Hepatocyte (in vitro differentiated cells): Measurements from ENCODE around the gene PKNOX2. TPM values are rescaled to one million over a fixed set of nuclear protein-coding genes. Genes with fewer than 3 reads are reported as not detected.

Source experiments
- DNase-seq: peaks from one replicate; pipeline ENCODE4 v3.0.0-alpha.2; 2016; ENCODE audit warnings: low spot score
- H2AFZ ChIP-seq: fragments of 200-600 bp; sonication (generic); 2 replicates; pipeline ENCODE4 v1.6.0; 2016; ENCODE audit warnings: antibody characterized with exemption, mild to moderate bottlenecking
- H3K27ac ChIP-seq: fragments of 200-600 bp; sonication (generic); 2 replicates; pipeline ENCODE4 v1.5.1; 2016; ENCODE audit warnings: mild to moderate bottlenecking
- H3K27me3 ChIP-seq: fragments of 200-600 bp; sonication (generic); 2 replicates; pipeline ENCODE4 v1.6.1; 2016
- H3K36me3 ChIP-seq: fragments of 200-600 bp; sonication (generic); replicated peaks from 2 replicates; pipeline ENCODE4 v1.5.1; 2016; ENCODE audit warnings: low read depth; ENCODE audit not compliant: insufficient read depth
- H3K4me1 ChIP-seq: fragments of 200-600 bp; sonication (generic); 2 replicates; pipeline ENCODE4 v1.5.1; 2016; ENCODE audit warnings: mild to moderate bottlenecking, moderate library complexity; ENCODE audit not compliant: insufficient read depth
- H3K4me2 ChIP-seq: fragments of 200-600 bp; sonication (generic); 2 replicates; pipeline ENCODE4 v1.6.0; 2016
- H3K4me3 ChIP-seq: fragments of 200-600 bp; sonication (generic); 2 replicates; pipeline ENCODE4 v1.5.1; 2016; ENCODE audit warnings: mild to moderate bottlenecking
- H3K79me2 ChIP-seq: fragments of 200-600 bp; sonication (generic); 2 replicates; pipeline ENCODE4 v1.6.0; 2017; ENCODE audit warnings: mild to moderate bottlenecking
- H3K9me2 ChIP-seq: fragments of 200-600 bp; sonication (generic); replicated peaks from 2 replicates; pipeline ENCODE4 v1.6.0; 2017; ENCODE audit warnings: mild to moderate bottlenecking; ENCODE audit not compliant: insufficient read depth
- H3K9me3 ChIP-seq: fragments of 200-600 bp; sonication (generic); 2 replicates; pipeline ENCODE4 v1.5.1; 2016; ENCODE audit warnings: low read depth, mild to moderate bottlenecking
- H4K20me1 ChIP-seq: fragments of 200-600 bp; sonication (generic); 2 replicates; pipeline ENCODE4 v1.6.0; 2016; ENCODE audit warnings: mild to moderate bottlenecking; ENCODE audit not compliant: insufficient read depth, poor library complexity, severe bottlenecking
- EZH2 ChIP-seq: fragments of 200-600 bp; sonication (generic); IDR thresholded peaks from 2 replicates; pipeline ENCODE4 v1.6.1; 2016; ENCODE audit warnings: antibody characterized with exemption, mild to moderate bottlenecking, borderline replicate concordance
- EZH2phosphoT487 ChIP-seq: fragments of 200-600 bp; sonication (generic); IDR thresholded peaks from one replicate; pipeline ENCODE4 v1.6.1; 2018; ENCODE audit warnings: antibody characterized with exemption, mild to moderate bottlenecking, low read depth, moderate library complexity; ENCODE audit not compliant: unreplicated experiment, severe bottlenecking
- WGBS: methylation state at CpG from one replicate; pipeline ENCODE4 v1.1.6; 2016; ENCODE audit warnings: low lambda C conversion rate; ENCODE audit errors: missing lambda C conversion rate; 5-methylcytosine and 5-hydroxymethylcytosine counted together
- polyA plus RNA-seq: library from polyadenylated mRNA; unstranded; fragments of >200 nt; fragmentation: Nextera tagmentation; extraction: Ambion mirVana; gene quantifications from 2 replicates; pipeline ENCODE4 v1.2.1, GENCODE V29; 2016
- total RNA-seq: library from RNA; depleted of rRNA; stranded (reverse); fragments of >200 nt; gene quantifications from 2 replicates; pipeline ENCODE4 v1.2.3, GENCODE V29; 2014
- TF ChIP-seq, protein P1 (sequence below): fragments of 200-600 bp; sonication (generic); IDR thresholded peaks from 2 replicates; pipeline ENCODE4 v1.5.1; 2016; ENCODE audit warnings: antibody characterized with exemption, mild to moderate bottlenecking; ENCODE audit not compliant: poor library complexity

The PKNOX2 gene
- total and polyA plus RNA-seq, 2 experiments from 2014 or later: 3.0 to 3.1 TPM

DNA sequence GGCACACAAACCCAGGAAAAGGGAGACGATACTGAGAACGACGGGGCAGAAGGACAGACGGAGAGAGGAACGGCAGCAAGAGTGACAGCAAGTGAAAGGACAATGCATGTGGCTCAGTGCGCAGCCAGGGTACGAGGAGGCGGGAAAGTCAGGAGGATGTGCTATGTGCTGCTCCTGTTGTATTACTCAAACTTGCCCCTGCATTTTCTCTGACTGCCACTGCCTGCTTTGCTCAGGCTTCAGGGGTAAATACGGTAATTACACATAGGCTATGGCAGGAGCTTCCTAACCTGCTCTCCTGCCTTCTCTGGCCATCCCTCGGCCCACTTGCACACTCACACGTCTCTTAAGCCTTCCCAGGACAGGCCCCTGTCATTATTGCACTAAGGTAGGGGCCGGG lies 236.7 kb downstream of the PKNOX2 start:
- Histone ChIP-seq H3K9me2 (no peaks in the 10 kb centered on the region), H3K79me2 (no peaks in the 10 kb centered on the region), H3K9me3 (no peaks in the 10 kb centered on the region), H3K4me1 (peaks cover 15% of the 10 kb centered on the region), H3K27ac (peak overlapping the region; percentile 77), H3K36me3 (no peaks in the 10 kb centered on the region), H3K27me3 (no peaks in the 10 kb centered on the region), H4K20me1 (no peaks in the 10 kb centered on the region), H3K4me2 (no peak overlapping the region), H3K4me3 (no peak overlapping the region), H2AFZ (no peak overlapping the region)
- DNase-seq: no peak
- WGBS: 79% methylated on average over 12 of the region's 12 CpGs
- TF ChIP-seq EZH2phosphoT487 (no peak), EZH2 (no peak)

- H3K9me3 ChIP-seq: no peaks in the 10 kb centered on the region
- H3K4me3 ChIP-seq: no peak overlapping the region
- peak overlapping the region; percentile 77 for H3K27ac ChIP-seq
- no peak overlapping the region for H3K4me2 ChIP-seq
- H3K4me1 ChIP-seq: peaks cover 15% of the 10 kb centered on the region
- DNase-seq: peak; percentile 73
- 66% methylated on average over 11 of the region's 11 CpGs for WGBS
- no peaks in the 10 kb centered on the region for H3K36me3 ChIP-seq
- no peaks in the 10 kb centered on the region for H3K27me3 ChIP-seq
- H3K79me2 ChIP-seq: no peaks in the 10 kb centered on the region
- TF ChIP-seq EZH2phosphoT487 (no peak), EZH2 (no peak)
- TF ChIP-seq, protein P1, sequence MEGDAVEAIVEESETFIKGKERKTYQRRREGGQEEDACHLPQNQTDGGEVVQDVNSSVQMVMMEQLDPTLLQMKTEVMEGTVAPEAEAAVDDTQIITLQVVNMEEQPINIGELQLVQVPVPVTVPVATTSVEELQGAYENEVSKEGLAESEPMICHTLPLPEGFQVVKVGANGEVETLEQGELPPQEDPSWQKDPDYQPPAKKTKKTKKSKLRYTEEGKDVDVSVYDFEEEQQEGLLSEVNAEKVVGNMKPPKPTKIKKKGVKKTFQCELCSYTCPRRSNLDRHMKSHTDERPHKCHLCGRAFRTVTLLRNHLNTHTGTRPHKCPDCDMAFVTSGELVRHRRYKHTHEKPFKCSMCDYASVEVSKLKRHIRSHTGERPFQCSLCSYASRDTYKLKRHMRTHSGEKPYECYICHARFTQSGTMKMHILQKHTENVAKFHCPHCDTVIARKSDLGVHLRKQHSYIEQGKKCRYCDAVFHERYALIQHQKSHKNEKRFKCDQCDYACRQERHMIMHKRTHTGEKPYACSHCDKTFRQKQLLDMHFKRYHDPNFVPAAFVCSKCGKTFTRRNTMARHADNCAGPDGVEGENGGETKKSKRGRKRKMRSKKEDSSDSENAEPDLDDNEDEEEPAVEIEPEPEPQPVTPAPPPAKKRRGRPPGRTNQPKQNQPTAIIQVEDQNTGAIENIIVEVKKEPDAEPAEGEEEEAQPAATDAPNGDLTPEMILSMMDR: no peak
- no peaks in the 10 kb centered on the region for H3K9me2 ChIP-seq
- no peaks in the 10 kb centered on the region for H4K20me1 ChIP-seq
- no peak overlapping the region for H2AFZ ChIP-seq
Observed at GRCh38 chr11:125401746-125402145, 237.2 kb downstream of the PKNOX2 start.

GRCh38 chr11:125402435-125402834 lies 237.9 kb downstream of the PKNOX2 start:
- Histone ChIP-seq H3K9me2 (no peaks in the 10 kb centered on the region), H2AFZ (no peak overlapping the region), H4K20me1 (no peaks in the 10 kb centered on the region), H3K27me3 (no peaks in the 10 kb centered on the region), H3K79me2 (no peaks in the 10 kb centered on the region), H3K4me3 (no peak overlapping the region), H3K9me3 (no peaks in the 10 kb centered on the region), H3K4me2 (no peak overlapping the region), H3K27ac (peak overlapping the region; percentile 46), H3K36me3 (no peaks in the 10 kb centered on the region), H3K4me1 (peaks cover 15% of the 10 kb centered on the region)
- TF ChIP-seq EZH2 (no peak), EZH2phosphoT487 (no peak)
- TF ChIP-seq, protein P1: no peak
- WGBS: 50% methylated on average over 2 of the region's 2 CpGs
- DNase-seq: peak; percentile 40

DNA sequence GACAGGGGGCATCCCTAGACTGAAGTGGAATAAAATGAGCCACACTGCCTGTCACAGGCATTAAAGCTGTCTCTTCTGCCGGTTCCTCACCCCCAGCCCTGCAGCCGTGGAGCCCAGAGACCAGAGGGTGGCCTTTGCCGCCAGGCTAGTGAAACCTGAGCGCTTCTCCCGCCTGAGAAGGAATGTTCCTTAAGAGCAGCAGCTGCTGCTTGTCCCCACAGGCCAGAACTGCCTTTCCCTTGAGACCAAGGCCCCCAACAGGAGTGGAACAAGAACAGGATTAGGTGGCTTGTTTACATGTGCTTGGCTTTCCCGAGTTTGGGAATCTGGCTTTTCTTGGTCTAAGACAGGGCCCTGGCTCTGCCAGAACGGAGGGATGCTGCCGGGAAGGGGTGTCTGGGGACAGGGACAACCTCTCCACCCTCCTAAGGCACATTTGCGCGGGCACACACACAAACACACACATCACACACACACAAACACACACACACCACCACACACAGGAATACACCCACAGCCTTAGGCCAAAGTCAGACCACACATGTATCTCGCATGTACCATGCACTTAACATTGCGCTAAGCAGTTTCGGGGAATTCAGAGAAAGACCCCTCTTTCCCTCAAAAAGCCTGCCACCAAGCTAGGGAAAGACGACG lies 239.7 kb downstream of the PKNOX2 start:
- Histone ChIP-seq H3K27me3 (no peaks in the 10 kb centered on the region), H2AFZ (no peak overlapping the region), H3K79me2 (no peaks in the 10 kb centered on the region), H4K20me1 (no peaks in the 10 kb centered on the region), H3K9me3 (no peaks in the 10 kb centered on the region), H3K36me3 (no peaks in the 10 kb centered on the region), H3K4me2 (peak overlapping the region; percentile 71), H3K9me2 (no peaks in the 10 kb centered on the region), H3K27ac (peak overlapping the region; percentile 47), H3K4me1 (peaks cover 15% of the 10 kb centered on the region), H3K4me3 (no peak overlapping the region)
- TF ChIP-seq, protein P1: no peak
- TF ChIP-seq EZH2phosphoT487 (no peak), EZH2 (no peak)
- 60% methylated on average over 15 of the region's 15 CpGs for WGBS
- DNase-seq: peak; percentile 19
